HepG2 (cell line): ENCODE measurements around the gene COL4A2. TPM values are rescaled to one million over a fixed set of nuclear protein-coding genes. Genes with fewer than 3 reads are reported as not detected.
A peak's percentile ranks its signal among the peaks of the same experiment; 100 is the strongest.

ENCODE experiments used
- ELF3 ChIP-seq: IDR thresholded peaks from 2 replicates; pipeline ENCODE4 v1.6.1; 2016; ENCODE audit warnings: missing genetic modification reagents, missing compliant biosample characterization
- EP300 ChIP-seq, 3 experiments: sonication (generic) in 1 of 3; formaldehyde crosslinking in 1 of 3; IDR thresholded peaks; 2 replicates each; pipeline versions ENCODE4 v1.5.1 to v1.6.1; 2011 to 2020; ENCODE audit warnings: low read depth in 2 of 3, low read length in 2 of 3, borderline replicate concordance in 1 of 3, improper control_type of control experiment in 1 of 3, mild to moderate bottlenecking in 1 of 3, missing genetic modification reagents in 1 of 3, moderate library complexity in 1 of 3
- GATA4 ChIP-seq: sonication (generic); IDR thresholded peaks from 2 replicates; pipeline ENCODE4 v1.6.1; 2016; ENCODE audit warnings: antibody characterized with exemption, low read depth, borderline replicate concordance
- GFI1 ChIP-seq: sonication (generic); formaldehyde crosslinking; IDR thresholded peaks from 2 replicates; pipeline ENCODE4 v1.5.0; 2020; ENCODE audit warnings: missing genetic modification reagents, mild to moderate bottlenecking, borderline replicate concordance
- HDAC1 ChIP-seq: sonication (generic); formaldehyde crosslinking; IDR thresholded peaks from 2 replicates; pipeline ENCODE4 v1.5.1; 2020; ENCODE audit warnings: mild to moderate bottlenecking, missing genetic modification reagents
- LCORL ChIP-seq, 2 experiments: fragments of 450-650 bp in 1 of 2; sonication (generic) in 1 of 2; formaldehyde crosslinking in 1 of 2; IDR thresholded peaks; 2 replicates each; pipeline versions ENCODE4 v1.5.0 to v1.6.1; 2017 to 2020; ENCODE audit warnings: antibody characterized with exemption in 1 of 2, missing genetic modification reagents in 1 of 2
- RXRB ChIP-seq: IDR thresholded peaks from 2 replicates; pipeline ENCODE4 v1.6.1; 2016; ENCODE audit warnings: borderline replicate concordance, missing genetic modification reagents, missing compliant biosample characterization
- TCF12 ChIP-seq, 2 experiments: fragments of 450-650 bp in 1 of 2; sonication (generic) in 1 of 2; formaldehyde crosslinking in 1 of 2; IDR thresholded peaks; 2 replicates each; pipeline versions ENCODE4 v1.6.1 to v1.8.0; 2017 to 2022; ENCODE audit warnings: antibody characterized with exemption in 1 of 2, mild to moderate bottlenecking in 1 of 2, missing genetic modification reagents in 1 of 2, moderate library complexity in 1 of 2
- ZFP36 ChIP-seq: fragments of 150-350 bp; IDR thresholded peaks from 2 replicates; pipeline ENCODE4 v1.6.1; 2018; ENCODE audit warnings: borderline replicate concordance, low read length, low read depth; ENCODE audit not compliant: partially characterized antibody
- ZNF224 ChIP-seq: sonication (generic); formaldehyde crosslinking; IDR thresholded peaks from 2 replicates; pipeline ENCODE4 v1.5.0; 2020; ENCODE audit warnings: mild to moderate bottlenecking, missing genetic modification reagents
- ZNF337 ChIP-seq: sonication (generic); formaldehyde crosslinking; IDR thresholded peaks from 2 replicates; pipeline ENCODE4 v1.5.1; 2020; ENCODE audit warnings: missing genetic modification reagents, low read depth, mild to moderate bottlenecking, borderline replicate concordance
- ZNF34 ChIP-seq: sonication (generic); formaldehyde crosslinking; IDR thresholded peaks from 2 replicates; pipeline ENCODE4 v1.4.0; 2020; ENCODE audit warnings: mild to moderate bottlenecking, missing genetic modification reagents, borderline replicate concordance
- ZNF558 ChIP-seq: sonication (generic); formaldehyde crosslinking; IDR thresholded peaks from 2 replicates; pipeline ENCODE4 v1.9.0; 2022; ENCODE audit warnings: mild to moderate bottlenecking, missing genetic modification reagents, borderline replicate concordance
- ZNF788 ChIP-seq: sonication (generic); formaldehyde crosslinking; IDR thresholded peaks from 2 replicates; pipeline ENCODE4 v1.5.0; 2020; ENCODE audit warnings: mild to moderate bottlenecking, missing genetic modification reagents, borderline replicate concordance
- ZNF841 ChIP-seq: sonication (generic); formaldehyde crosslinking; IDR thresholded peaks from 2 replicates; pipeline ENCODE4 v1.8.1; 2023; ENCODE audit warnings: missing genetic modification reagents, borderline replicate concordance
- polyA plus RNA-seq, 8 experiments: library from polyadenylated mRNA; depleted of rRNA in 3 of 8; stranded (reverse) in 7 of 8; unstranded in 1 of 8; fragments of >200 nt; fragmentation: Illumina TruSeq in 4 of 8; extraction: Trizol in 4 of 8; gene quantifications; 2 replicates each; pipeline versions ENCODE4 v1.2.1 to v1.2.3, GENCODE V29; 2011 to 2016; ENCODE audit warnings: low read depth in 4 of 8, missing spikeins in 1 of 8, mixed read lengths in 1 of 8; ENCODE audit not compliant: insufficient read depth in 1 of 8
- total RNA-seq, 5 experiments: library from RNA; depleted of rRNA; stranded (reverse); fragments of >200 nt; fragmentation: Illumina TruSeq; extraction: Trizol; gene quantifications; 2 replicates each; pipeline ENCODE4 v1.2.3, GENCODE V29; 2016; ENCODE audit warnings: low read depth in 1 of 5
- TF ChIP-seq, protein P1 (sequence below): sonication (generic); formaldehyde crosslinking; IDR thresholded peaks from 2 replicates; pipeline ENCODE4 v1.4.0; 2020; ENCODE audit warnings: low read depth, missing genetic modification reagents
- TF ChIP-seq, protein P2 (sequence below): IDR thresholded peaks from 2 replicates; pipeline ENCODE4 v1.6.1; 2016; ENCODE audit warnings: mild to moderate bottlenecking, missing biosample characterization, missing genetic modification reagents
- TF ChIP-seq, protein P3 (sequence below): sonication (generic); formaldehyde crosslinking; IDR thresholded peaks from 2 replicates; pipeline ENCODE4 v1.9.0; 2022; ENCODE audit warnings: missing genetic modification reagents, mild to moderate bottlenecking, borderline replicate concordance

COL4A2 gene
- total and polyA plus RNA-seq, 2 of the 13 experiments (the other 11 are each of a cell fraction or from before 2014, with no cell fraction given) = 0.22 to 1.9 TPM

DNA sequence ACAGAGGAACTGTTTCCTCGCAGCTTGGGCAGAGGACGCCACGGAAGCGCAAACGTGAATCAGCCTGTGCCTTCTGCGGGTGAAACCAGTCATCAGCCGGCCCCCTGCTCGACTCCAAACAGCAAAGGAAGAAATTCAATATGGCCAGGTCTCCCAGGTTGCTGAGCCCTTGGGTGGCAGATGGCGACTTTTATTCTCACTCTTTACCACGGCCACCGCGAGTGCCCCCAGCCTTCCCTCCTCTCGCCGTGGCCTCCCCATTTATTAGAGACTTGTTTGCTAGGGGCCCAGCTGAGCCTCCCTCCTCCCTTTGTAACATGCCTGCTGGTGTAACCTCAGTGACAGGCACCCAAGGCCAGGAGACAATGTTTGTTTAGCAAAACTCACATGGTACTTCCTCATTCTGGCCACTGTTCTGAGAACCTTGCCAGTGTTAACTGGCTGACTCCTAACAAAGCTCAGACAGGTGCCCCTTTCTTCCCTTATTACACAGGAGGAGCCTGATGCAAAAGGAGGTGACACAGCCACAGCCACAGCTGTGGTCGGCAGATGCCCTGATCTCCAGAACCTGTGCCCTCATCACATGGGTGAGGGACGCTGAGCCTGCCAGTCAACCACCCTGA lies 248.6 kb downstream of the COL4A2 start (continued):
- TF ChIP-seq EP300 (IDR thresholded peaks at IDR 0.05; ENCODE audit: low read depth in 2 of 2, low read length in 2 of 2) (0 out of 4 replicates have a peak, but pooled peaks of 1 of the 2 experiments have one; percentile 32), EP300 (CRISPR knock-in tag; IDR thresholded peaks at IDR 0.05; ENCODE audit: borderline replicate concordance) (no peak), TCF12 (IDR thresholded peaks at IDR 0.05) (no peak), TCF12 (CRISPR knock-in tag; IDR thresholded peaks at IDR 0.05) (no peak), ZNF34 (CRISPR knock-in tag) (no peak), ZNF788 (no peak), ZFP36 (no peak), ELF3 (peak; percentile 100), ZNF337 (CRISPR knock-in tag) (no peak), HDAC1 (peak; percentile 54; the same call in 1 of the 2 replicates), ZNF558 (CRISPR knock-in tag) (no peak), GFI1 (CRISPR knock-in tag) (no peak), LCORL (IDR thresholded peaks at IDR 0.05) (no peak), LCORL (CRISPR knock-in tag; IDR thresholded peaks at IDR 0.05) (0 out of 2 replicates have a peak, but pooled peaks have one; percentile 47), RXRB (CRISPR knock-in tag) (peak; percentile 38; the same call in 1 of the 2 replicates), ZNF224 (no peak), ZNF841 (CRISPR knock-in tag) (no peak), GATA4 (no peak)
- TF ChIP-seq, protein P1, sequence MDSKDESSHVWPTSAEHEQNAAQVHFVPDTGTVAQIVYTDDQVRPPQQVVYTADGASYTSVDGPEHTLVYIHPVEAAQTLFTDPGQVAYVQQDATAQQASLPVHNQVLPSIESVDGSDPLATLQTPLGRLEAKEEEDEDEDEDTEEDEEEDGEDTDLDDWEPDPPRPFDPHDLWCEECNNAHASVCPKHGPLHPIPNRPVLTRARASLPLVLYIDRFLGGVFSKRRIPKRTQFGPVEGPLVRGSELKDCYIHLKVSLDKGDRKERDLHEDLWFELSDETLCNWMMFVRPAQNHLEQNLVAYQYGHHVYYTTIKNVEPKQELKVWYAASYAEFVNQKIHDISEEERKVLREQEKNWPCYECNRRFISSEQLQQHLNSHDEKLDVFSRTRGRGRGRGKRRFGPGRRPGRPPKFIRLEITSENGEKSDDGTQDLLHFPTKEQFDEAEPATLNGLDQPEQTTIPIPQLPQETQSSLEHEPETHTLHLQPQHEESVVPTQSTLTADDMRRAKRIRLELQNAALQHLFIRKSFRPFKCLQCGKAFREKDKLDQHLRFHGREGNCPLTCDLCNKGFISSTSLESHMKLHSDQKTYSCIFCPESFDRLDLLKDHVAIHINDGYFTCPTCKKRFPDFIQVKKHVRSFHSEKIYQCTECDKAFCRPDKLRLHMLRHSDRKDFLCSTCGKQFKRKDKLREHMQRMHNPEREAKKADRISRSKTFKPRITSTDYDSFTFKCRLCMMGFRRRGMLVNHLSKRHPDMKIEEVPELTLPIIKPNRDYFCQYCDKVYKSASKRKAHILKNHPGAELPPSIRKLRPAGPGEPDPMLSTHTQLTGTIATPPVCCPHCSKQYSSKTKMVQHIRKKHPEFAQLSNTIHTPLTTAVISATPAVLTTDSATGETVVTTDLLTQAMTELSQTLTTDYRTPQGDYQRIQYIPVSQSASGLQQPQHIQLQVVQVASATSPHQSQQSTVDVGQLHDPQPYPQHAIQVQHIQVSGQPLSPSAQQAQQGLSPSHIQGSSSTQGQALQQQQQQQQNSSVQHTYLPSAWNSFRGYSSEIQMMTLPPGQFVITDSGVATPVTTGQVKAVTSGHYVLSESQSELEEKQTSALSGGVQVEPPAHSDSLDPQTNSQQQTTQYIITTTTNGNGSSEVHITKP = no peak
- TF ChIP-seq, protein P2, sequence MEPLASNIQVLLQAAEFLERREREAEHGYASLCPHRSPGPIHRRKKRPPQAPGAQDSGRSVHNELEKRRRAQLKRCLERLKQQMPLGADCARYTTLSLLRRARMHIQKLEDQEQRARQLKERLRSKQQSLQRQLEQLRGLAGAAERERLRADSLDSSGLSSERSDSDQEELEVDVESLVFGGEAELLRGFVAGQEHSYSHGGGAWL (CRISPR knock-in tag) = no peak; the same call in 1 of the 2 replicates
- TF ChIP-seq, protein P3, sequence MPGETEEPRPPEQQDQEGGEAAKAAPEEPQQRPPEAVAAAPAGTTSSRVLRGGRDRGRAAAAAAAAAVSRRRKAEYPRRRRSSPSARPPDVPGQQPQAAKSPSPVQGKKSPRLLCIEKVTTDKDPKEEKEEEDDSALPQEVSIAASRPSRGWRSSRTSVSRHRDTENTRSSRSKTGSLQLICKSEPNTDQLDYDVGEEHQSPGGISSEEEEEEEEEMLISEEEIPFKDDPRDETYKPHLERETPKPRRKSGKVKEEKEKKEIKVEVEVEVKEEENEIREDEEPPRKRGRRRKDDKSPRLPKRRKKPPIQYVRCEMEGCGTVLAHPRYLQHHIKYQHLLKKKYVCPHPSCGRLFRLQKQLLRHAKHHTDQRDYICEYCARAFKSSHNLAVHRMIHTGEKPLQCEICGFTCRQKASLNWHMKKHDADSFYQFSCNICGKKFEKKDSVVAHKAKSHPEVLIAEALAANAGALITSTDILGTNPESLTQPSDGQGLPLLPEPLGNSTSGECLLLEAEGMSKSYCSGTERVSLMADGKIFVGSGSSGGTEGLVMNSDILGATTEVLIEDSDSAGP (CRISPR knock-in tag) = peak; percentile 57
